ENCODE measurements around the gene SHROOM4.

SHROOM4 gene

DNA sequence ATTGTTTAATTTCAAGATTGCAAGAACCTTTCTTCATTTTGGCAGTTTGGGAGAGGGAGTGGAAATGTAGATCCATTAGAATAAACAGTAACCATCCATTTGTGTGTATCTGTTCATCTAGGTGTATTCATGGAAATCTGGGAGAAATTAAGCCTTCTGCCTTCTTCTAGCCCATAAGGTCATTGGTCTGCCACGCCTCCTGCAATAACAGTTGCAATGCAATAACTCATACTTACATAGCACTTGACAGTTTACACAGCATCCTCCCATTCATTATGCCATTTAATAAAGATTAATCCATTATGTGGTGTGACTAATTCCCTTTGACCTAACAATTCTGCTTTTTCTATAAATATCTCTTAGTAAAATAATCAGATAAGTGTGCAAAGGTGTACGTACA lies 42.6 kb downstream of the SHROOM4 start:
- Histone ChIP-seq H3K27ac (ENCODE audit: low read length, poor library complexity, severe bottlenecking) (no peak overlapping the region), H2BK12ac (ENCODE audit: low read length in 2 of 2) (no peak overlapping the region), H2BK15ac (ENCODE audit: low read depth, poor library complexity, severe bottlenecking) (no peak overlapping the region), H2AK5ac (ENCODE audit: low read length, severe bottlenecking) (no peak overlapping the region), H3K9ac (ENCODE audit: low read length) (no peak overlapping the region), H3K27me3 (ENCODE audit: control insufficient read depth in 1 of 2, insufficient read depth in 1 of 2, low read length in 2 of 2) (peaks cover 0 to 3% of the 10 kb centered on the region in 2 experiments), H3K36me3 (ENCODE audit: control insufficient read depth in 1 of 2, insufficient read depth in 2 of 2, low read depth in 1 of 2, low read length in 2 of 2) (no peaks in the 10 kb centered on the region), H2BK5ac (ENCODE audit: low read depth, low read length, poor library complexity, severe bottlenecking) (no peak overlapping the region), H3K14ac (ENCODE audit: low read length in 2 of 2) (no peak overlapping the region), H2AFZ (ENCODE audit: low read depth, low read length) (no peak overlapping the region), H3K4me2 (ENCODE audit: low read length, poor library complexity, severe bottlenecking) (no peak overlapping the region), H2BK120ac (ENCODE audit: low read depth, low read length) (no peak overlapping the region), H3K4me1 (ENCODE audit: control insufficient read depth, insufficient read depth, low read depth, low read length) (peaks cover 5% of the 10 kb centered on the region), H4K8ac (ENCODE audit: low read length) (no peak overlapping the region), H3K23ac (ENCODE audit: low read length in 2 of 2) (no peak overlapping the region), H3K9me3 (ENCODE audit: control insufficient read depth, low read length) (no peaks in the 10 kb centered on the region), H3K4me3 (ENCODE audit: insufficient read depth in 1 of 2, low read depth in 1 of 2, low read length in 2 of 2) (no peak overlapping the region), H4K91ac (ENCODE audit: low read length) (no peak overlapping the region), H3K79me1 (replicated peaks; ENCODE audit: low read length, poor library complexity, severe bottlenecking) (peaks cover 16% of the 10 kb centered on the region), H3K4ac (ENCODE audit: low read depth in 1 of 2, low read length in 2 of 2) (no peak overlapping the region), H3K18ac (ENCODE audit: low read depth in 1 of 2, low read length in 2 of 2) (no peak overlapping the region)
- no peak for DNase-seq
- no CpG with 5 or more reads among the region's 2 CpGs for WGBS

- Histone ChIP-seq H4K91ac (ENCODE audit: low read length) (no peak overlapping the region), H3K9me3 (ENCODE audit: control insufficient read depth, low read length) (no peaks in the 10 kb centered on the region), H3K27ac (ENCODE audit: low read length, poor library complexity, severe bottlenecking) (no peak overlapping the region), H2BK5ac (ENCODE audit: low read depth, low read length, poor library complexity, severe bottlenecking) (no peak overlapping the region), H3K4ac (ENCODE audit: low read depth in 1 of 2, low read length in 2 of 2) (no peak overlapping the region), H3K4me1 (ENCODE audit: control insufficient read depth, insufficient read depth, low read depth, low read length) (peaks cover 3% of the 10 kb centered on the region), H3K9ac (ENCODE audit: low read length) (no peak overlapping the region), H3K23ac (ENCODE audit: low read length in 2 of 2) (no peak overlapping the region), H3K36me3 (ENCODE audit: control insufficient read depth in 1 of 2, insufficient read depth in 2 of 2, low read depth in 1 of 2, low read length in 2 of 2) (no peaks in the 10 kb centered on the region), H4K8ac (ENCODE audit: low read length) (no peak overlapping the region), H3K14ac (ENCODE audit: low read length in 2 of 2) (no peak overlapping the region), H2BK12ac (ENCODE audit: low read length in 2 of 2) (no peak overlapping the region), H3K79me1 (replicated peaks; ENCODE audit: low read length, poor library complexity, severe bottlenecking) (peaks cover 15% of the 10 kb centered on the region), H2BK15ac (ENCODE audit: low read depth, poor library complexity, severe bottlenecking) (no peak overlapping the region), H3K4me2 (ENCODE audit: low read length, poor library complexity, severe bottlenecking) (no peak overlapping the region), H2AFZ (ENCODE audit: low read depth, low read length) (no peak overlapping the region), H3K4me3 (ENCODE audit: insufficient read depth in 1 of 2, low read depth in 1 of 2, low read length in 2 of 2) (no peak overlapping the region), H3K18ac (ENCODE audit: low read depth in 1 of 2, low read length in 2 of 2) (peak overlapping the region in 1 of 2 experiments; percentile 11), H3K27me3 (ENCODE audit: control insufficient read depth in 1 of 2, insufficient read depth in 1 of 2, low read length in 2 of 2) (peaks cover 0 to 3% of the 10 kb centered on the region in 2 experiments), H2AK5ac (ENCODE audit: low read length, severe bottlenecking) (no peak overlapping the region), H2BK120ac (ENCODE audit: low read depth, low read length) (no peak overlapping the region)
- WGBS, result 33% methylated on average over 1 of the region's 2 CpGs
- DNase-seq, result no peak
Measured at GRCh38 chrX:50770702-50771101, 43.3 kb downstream of the SHROOM4 start.

DNA sequence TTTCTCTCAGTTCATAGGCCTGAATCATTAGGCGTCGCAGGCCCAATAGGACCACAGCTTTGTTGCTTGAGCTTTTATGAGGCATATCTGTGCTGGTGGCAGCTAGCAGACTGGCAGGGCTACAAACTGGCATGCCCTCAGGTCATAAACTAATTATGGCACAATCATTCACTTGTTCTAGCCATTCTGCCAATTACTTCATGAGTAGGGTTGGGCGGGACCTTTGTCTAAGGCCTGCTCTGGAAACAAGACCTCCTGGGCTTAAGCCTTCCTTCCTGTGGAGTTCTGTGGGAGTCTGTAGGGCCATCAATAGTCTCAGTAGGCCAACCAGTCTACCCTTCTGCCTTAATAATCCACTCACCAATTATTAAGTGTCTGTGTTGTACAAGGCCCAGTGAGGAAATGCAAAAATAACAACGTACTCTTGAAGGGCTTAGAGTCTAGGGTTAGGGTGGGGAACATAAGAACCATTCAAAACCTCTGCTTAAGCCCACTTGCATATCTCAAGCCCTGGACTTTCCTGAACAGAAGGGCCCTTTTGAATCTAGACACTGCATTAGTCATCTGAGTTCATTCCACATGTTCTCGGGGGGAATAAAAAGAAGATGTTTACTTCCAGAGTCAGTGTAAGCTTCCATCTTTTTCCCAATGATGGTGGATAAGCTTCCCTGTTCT lies 44.5 kb downstream of the SHROOM4 start:
- H4K8ac ChIP-seq (ENCODE audit: low read length), result no peak overlapping the region
- no peak overlapping the region for H2BK5ac ChIP-seq (ENCODE audit: low read depth, low read length, poor library complexity, severe bottlenecking)
- no peak overlapping the region for H2BK120ac ChIP-seq (ENCODE audit: low read depth, low read length)
- no peak overlapping the region for H2AFZ ChIP-seq (ENCODE audit: low read depth, low read length)
- peaks cover 1% of the 10 kb centered on the region for H3K4me1 ChIP-seq (ENCODE audit: control insufficient read depth, insufficient read depth, low read depth, low read length)
- H3K9me3 ChIP-seq (ENCODE audit: control insufficient read depth, low read length), result no peaks in the 10 kb centered on the region
- 93% methylated on average over 4 of the region's 5 CpGs for WGBS
- H2AK5ac ChIP-seq (ENCODE audit: low read length, severe bottlenecking), result no peak overlapping the region
- H3K4me2 ChIP-seq (ENCODE audit: low read length, poor library complexity, severe bottlenecking), result no peak overlapping the region
- no peak overlapping the region for H3K27ac ChIP-seq (ENCODE audit: low read length, poor library complexity, severe bottlenecking)
- H3K79me1 ChIP-seq (replicated peaks; ENCODE audit: low read length, poor library complexity, severe bottlenecking), result peaks cover 10% of the 10 kb centered on the region
- no peak overlapping the region for H2BK12ac ChIP-seq (ENCODE audit: low read length in 2 of 2)
- no peak for DNase-seq
- H2BK15ac ChIP-seq (ENCODE audit: low read depth, poor library complexity, severe bottlenecking), result no peak overlapping the region
- H4K91ac ChIP-seq (ENCODE audit: low read length), result no peak overlapping the region
- H3K18ac ChIP-seq (ENCODE audit: low read depth in 1 of 2, low read length in 2 of 2), result no peak overlapping the region
- peak overlapping the region in 1 of 2 experiments; percentile 32 for H3K14ac ChIP-seq (ENCODE audit: low read length in 2 of 2)
- peaks cover 0 to 3% of the 10 kb centered on the region in 2 experiments for H3K27me3 ChIP-seq (ENCODE audit: control insufficient read depth in 1 of 2, insufficient read depth in 1 of 2, low read length in 2 of 2)
- H3K4me3 ChIP-seq (ENCODE audit: insufficient read depth in 1 of 2, low read depth in 1 of 2, low read length in 2 of 2), result no peak overlapping the region
- H3K23ac ChIP-seq (ENCODE audit: low read length in 2 of 2), result no peak overlapping the region
- H3K9ac ChIP-seq (ENCODE audit: low read length), result no peak overlapping the region
- H3K36me3 ChIP-seq (ENCODE audit: control insufficient read depth in 1 of 2, insufficient read depth in 2 of 2, low read depth in 1 of 2, low read length in 2 of 2), result no peaks in the 10 kb centered on the region
- no peak overlapping the region for H3K4ac ChIP-seq (ENCODE audit: low read depth in 1 of 2, low read length in 2 of 2)

GRCh38 chrX:50768801-50769200 lies 45.2 kb downstream of the SHROOM4 start:
- Histone ChIP-seq H3K4ac (ENCODE audit: low read depth in 1 of 2, low read length in 2 of 2) (no peak overlapping the region), H2AFZ (ENCODE audit: low read depth, low read length) (no peak overlapping the region), H3K4me1 (ENCODE audit: control insufficient read depth, insufficient read depth, low read depth, low read length) (peaks cover 1% of the 10 kb centered on the region), H3K36me3 (ENCODE audit: control insufficient read depth in 1 of 2, insufficient read depth in 2 of 2, low read depth in 1 of 2, low read length in 2 of 2) (no peaks in the 10 kb centered on the region), H3K9me3 (ENCODE audit: control insufficient read depth, low read length) (no peaks in the 10 kb centered on the region), H3K27ac (ENCODE audit: low read length, poor library complexity, severe bottlenecking) (no peak overlapping the region), H3K4me2 (ENCODE audit: low read length, poor library complexity, severe bottlenecking) (no peak overlapping the region), H4K91ac (ENCODE audit: low read length) (no peak overlapping the region), H3K14ac (ENCODE audit: low read length in 2 of 2) (no peak overlapping the region), H3K9ac (ENCODE audit: low read length) (no peak overlapping the region), H2BK12ac (ENCODE audit: low read length in 2 of 2) (no peak overlapping the region), H2BK15ac (ENCODE audit: low read depth, poor library complexity, severe bottlenecking) (no peak overlapping the region), H3K79me1 (replicated peaks; ENCODE audit: low read length, poor library complexity, severe bottlenecking) (peaks cover 12% of the 10 kb centered on the region), H3K23ac (ENCODE audit: low read length in 2 of 2) (no peak overlapping the region), H2BK5ac (ENCODE audit: low read depth, low read length, poor library complexity, severe bottlenecking) (no peak overlapping the region), H2AK5ac (ENCODE audit: low read length, severe bottlenecking) (no peak overlapping the region), H3K18ac (ENCODE audit: low read depth in 1 of 2, low read length in 2 of 2) (no peak overlapping the region), H3K27me3 (ENCODE audit: control insufficient read depth in 1 of 2, insufficient read depth in 1 of 2, low read length in 2 of 2) (peaks cover 0 to 3% of the 10 kb centered on the region in 2 experiments), H4K8ac (ENCODE audit: low read length) (no peak overlapping the region), H3K4me3 (ENCODE audit: insufficient read depth in 1 of 2, low read depth in 1 of 2, low read length in 2 of 2) (no peak overlapping the region), H2BK120ac (ENCODE audit: low read depth, low read length) (no peak overlapping the region)
- no CpG with 5 or more reads among the region's 1 CpG for WGBS
- DNase-seq, result no peak
